CD1c-positive myeloid dendritic cell (primary cell): ENCODE data around the gene TRIM28.

Source experiments
- DNase-seq: peaks from one replicate; pipeline ENCODE4 v3.0.0-alpha.2; 2016; ENCODE audit errors: extremely low spot score

TRIM28 gene

DNA sequence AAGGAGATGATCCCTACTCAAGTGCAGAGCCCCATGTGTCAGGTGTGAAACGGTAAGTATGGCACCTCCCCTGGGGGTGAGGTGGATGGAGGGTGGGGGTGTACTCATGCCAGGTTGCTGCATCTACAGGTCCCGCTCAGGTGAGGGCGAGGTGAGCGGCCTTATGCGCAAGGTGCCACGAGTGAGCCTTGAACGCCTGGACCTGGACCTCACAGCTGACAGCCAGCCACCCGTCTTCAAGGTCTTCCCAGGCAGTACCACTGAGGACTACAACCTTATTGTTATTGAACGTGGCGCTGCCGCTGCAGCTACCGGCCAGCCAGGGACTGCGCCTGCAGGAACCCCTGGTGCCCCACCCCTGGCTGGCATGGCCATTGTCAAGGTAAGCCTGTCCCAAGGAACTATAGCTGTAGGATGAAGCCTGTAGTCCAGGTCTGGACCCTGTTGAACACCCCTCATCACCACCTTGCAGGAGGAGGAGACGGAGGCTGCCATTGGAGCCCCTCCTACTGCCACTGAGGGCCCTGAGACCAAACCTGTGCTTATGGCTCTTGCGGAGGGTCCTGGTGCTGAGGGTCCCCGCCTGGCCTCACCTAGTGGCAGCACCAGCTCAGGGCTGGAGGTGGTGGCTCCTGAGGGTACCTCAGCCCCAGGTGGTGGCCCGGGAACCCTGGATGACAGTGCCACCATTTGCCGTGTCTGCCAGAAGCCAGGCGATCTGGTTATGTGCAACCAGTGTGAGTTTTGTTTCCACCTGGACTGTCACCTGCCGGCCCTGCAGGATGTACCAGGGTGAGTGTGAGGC lies 5.2 kb downstream of the TRIM28 start:
- no peak for DNase-seq

DNA sequence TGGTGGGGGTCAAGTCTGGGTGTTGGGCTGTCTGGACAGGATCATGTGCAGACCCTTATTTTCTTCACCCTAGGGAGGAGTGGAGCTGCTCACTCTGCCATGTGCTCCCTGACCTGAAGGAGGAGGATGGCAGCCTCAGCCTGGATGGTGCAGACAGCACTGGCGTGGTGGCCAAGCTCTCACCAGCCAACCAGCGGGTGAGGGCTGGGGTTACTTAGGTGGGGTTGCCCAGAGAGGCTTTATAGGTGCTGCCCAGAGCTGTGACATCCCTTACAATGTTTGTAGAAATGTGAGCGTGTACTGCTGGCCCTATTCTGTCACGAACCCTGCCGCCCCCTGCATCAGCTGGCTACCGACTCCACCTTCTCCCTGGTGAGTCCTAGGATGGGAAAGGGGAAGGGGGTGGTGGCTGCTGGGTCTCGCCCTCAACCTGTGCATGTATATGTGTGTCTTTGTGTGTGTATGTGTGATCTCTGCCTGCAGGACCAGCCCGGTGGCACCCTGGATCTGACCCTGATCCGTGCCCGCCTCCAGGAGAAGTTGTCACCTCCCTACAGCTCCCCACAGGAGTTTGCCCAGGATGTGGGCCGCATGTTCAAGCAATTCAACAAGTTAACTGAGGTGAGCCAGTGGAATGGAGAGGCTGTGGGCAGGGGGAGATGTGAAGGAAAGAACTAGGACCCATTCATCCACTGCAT lies 5.9 kb downstream of the TRIM28 start:
- no peak for DNase-seq

DNA sequence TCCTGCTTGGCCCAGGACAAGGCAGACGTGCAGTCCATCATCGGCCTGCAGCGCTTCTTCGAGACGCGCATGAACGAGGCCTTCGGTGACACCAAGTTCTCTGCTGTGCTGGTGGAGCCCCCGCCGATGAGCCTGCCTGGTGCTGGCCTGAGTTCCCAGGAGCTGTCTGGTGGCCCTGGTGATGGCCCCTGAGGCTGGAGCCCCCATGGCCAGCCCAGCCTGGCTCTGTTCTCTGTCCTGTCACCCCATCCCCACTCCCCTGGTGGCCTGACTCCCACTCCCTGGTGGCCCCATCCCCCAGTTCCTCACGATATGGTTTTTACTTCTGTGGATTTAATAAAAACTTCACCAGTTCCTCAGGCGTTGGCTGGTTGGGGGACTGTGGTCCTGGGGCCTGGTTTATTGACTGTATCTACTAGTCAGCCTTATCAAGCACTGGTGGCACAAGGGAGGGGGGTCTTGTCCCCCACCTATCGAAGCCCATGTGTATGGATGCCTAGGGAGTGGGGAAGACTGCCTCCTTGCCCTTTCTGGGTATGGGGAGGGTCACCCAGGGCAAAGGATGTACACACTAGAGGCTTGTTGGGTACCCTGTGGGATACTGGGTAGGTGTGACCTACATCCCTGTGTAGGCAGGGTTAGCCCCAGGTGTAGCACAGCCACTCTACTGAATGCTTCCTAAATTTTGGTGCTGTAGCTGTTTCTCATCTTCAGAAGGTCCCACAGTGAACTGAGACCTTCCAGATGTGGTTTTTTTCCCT lies 6.7 kb downstream of the TRIM28 start:
- no peak for DNase-seq

DNA sequence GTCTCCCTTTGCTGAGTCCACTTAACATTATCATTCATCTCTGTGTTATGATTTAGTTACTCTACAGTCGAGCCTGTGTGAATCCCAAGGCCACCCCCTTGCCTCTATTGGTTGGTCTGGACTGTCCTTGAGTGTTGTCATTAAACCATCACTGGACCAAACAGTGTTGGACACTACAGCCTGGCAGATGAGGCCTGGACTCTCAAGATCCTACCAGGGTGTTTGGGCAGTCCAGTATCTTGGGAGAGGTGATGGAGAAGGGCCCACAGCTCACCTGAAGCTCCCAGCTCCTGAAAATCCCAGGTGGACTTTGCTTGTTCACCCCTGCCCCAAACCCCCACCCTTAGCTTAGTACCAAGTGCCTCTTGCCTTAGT lies 7.2 kb downstream of the TRIM28 start:
- DNase-seq: no peak

DNA sequence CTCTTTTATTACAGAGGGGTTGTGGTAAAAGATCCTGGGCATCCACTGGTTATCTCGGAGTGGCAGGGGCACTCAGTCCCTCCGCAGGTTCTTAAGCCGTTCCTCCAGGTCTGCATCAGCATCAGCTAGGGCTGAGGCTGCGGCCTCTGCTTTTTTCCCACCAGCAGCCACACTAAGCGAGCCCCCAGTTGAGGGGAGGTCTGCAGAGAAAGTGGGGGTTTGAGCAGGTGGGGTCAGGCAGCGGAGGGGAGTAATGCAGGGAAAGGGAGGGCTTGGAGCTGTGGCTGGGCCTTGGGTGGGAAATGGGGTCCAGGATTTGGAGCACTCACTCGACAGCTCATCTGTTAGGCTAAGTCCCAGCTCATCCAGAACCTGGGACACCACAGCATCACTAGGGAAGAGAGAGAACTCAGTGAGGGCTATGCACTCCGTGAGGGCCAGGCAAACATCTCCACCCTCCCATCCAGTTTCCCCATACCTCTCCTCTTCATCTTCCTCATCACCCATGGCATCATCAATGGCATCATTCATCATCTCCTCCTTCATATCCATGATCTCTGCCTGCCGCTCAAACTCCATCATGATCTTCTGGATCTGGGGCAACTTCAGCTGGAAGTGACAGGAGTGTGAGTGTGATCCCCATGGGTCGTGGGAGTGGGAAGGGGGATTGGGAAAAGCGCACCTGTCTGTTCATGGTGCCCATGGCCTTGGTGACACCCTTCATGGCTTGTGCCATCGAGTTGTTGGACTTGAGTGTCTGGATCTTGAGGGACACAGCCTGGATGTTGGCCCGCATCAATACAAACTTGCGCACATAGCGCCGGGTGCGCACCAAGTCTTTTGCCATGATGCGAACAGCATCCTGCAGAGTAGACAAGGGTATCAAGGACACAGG lies 8.0 kb downstream of the TRIM28 start:
- no peak for DNase-seq

DNA sequence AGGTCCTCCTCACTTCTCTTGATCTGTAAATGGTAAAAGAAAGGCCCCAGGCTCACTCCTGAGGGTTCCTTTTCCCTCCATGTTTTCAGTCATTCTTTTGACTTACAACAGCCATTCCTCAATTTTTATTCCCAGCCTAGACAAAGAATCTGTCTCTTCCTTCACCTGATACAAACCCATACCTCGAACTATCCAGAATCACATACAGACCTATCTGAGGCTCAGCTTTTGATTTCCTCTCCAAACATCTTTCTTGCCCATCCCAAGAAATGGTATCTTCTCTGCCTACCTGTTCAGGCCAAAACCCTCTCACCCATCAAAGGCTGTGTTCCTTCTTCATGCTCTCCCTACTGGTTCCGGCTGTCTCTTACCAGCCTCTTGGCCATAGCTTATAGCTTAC lies 8.8 kb downstream of the TRIM28 start:
- DNase-seq: no peak

DNA sequence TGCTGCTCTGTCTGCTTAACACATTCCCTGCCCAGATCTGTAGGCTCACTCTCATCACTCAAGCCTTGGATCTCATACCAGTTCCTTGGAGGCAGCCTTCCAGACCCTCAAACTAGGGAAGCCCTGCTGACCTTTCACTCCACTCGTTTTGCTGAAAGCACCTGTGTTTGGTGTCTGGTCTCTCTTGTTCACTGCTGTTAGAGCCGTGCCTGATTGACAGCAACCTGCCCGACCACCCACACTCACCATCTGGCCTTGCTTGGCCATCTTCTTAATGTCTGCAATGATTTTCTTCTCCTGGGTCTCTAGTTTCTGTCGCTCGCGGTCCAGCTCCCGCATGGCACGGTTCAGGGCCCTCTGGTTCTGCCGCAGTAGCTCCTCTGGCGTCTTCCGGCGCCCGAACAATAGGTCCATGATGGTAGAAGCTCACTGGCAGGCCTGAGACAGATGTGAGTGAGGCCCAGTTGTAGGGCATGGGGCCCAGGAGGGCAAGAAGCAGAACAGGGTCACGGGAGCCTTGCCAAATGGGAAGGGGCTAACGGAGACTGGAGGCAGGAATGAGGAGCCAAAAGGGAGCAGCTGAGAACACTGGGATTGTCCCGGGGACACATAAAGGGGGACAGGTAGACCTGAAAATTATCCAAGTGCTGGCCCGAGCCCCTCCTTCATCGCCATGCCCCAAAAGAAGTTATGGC lies 10.1 kb downstream of the TRIM28 start:
- no peak for DNase-seq

DNA sequence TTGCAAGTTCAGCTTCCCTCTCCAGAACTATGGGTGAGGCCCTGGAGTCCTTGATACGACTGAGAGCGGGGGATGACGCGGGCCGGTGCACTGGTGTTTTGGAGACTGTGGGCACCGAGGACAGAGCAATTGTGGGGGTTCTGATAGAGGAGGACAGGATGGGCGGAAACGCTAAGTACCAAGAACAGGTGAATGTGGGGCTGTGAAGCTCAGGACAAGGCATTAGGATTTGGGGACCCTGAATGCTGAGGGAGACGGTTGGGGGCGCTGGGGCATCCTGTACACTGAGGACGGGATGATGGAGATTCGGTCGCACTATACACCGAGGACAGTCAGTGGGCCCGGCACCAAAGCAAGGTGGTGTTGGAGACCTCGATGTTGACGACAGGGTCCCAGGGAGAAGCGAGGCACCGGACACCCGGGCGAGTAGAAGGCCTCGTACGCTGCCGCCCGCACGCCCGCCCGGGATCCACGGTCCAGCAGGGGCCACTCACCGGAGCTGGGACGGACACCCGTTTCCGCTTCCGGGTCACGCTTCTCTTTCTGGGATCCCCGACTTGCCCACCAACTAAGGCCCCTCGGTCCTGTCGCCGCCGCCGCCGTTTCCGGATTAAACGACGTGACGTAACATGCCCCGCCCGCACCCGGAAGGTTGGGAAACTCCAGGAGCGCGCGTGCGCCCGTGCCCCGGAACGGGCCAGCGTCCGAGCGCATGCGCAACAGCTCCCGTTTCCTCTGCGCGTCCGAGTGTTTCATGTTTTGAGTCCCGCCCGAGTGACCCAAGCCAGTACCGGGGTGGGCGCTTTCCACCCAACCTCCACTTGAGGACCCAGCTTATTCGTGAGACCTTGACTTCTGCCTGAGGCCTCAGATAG lies 10.9 kb downstream of the TRIM28 start, which contains the start of gene CHMP2A:
CHMP2A (minus strand) TSS at position 612 of the 875 bp plus-strand sequence. CDS start 893 bp downstream, outside the sequence.
- peak; percentile 99 for DNase-seq

DNA sequence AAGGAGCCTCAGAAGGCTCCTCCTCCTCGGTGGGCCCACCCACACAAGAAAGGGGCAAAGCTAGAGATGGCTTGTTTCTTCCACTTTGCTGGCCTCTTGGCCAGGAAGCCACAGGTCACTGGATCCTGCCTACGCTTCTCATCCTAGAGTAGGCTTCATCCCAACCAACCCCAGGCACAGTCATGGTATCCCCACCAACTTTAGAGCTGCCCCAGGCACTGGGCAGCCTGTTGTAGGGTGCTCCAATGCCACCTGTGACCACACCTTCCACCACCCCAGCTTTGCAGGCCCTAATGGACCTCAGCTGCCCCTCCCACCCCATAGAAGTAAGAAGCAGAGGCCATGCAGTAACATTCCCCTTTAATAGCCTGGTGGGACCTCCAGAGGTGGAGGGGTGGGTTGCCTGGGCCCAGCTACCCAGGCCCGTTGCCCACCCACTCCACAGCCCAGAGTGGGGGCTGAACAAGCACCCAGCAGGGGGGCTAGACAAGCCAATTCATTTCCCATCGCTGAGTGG lies 11.6 kb downstream of the TRIM28 start:
- DNase-seq: no peak

DNA sequence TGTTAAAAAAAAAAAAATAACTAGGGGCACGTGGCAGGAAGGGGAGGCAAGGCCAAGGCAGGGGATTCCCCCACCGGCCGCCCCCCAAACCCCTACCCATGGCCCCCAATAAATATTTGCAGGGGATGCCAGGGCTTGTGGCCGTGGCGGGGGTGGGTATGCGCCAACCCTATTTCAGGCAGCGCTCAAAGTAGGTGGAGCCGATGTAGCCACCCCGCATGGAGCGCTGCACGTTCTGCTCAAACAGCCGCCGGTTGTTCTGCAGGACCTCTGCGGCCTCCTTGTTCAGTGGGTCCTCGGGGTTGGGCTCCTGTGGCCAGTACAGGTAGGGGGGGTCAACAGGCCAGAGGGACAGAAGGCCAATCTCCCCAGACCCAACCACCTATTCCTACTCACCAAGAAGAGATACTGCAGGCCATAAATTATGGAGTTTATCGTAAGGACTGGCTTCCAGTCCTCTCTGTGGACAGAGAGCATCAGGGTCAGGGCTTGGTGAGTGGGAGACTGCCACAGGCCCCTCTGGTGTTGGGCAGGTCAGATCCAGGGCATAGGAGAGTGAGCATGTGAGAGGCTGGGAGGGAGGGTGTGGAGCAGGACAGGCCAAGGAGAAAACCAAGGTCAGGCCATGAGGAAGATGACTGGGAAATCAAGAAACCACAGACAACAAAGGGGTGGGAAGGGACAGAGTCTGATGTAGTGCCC lies 12.2 kb downstream of the TRIM28 start:
- DNase-seq: no peak

DNA sequence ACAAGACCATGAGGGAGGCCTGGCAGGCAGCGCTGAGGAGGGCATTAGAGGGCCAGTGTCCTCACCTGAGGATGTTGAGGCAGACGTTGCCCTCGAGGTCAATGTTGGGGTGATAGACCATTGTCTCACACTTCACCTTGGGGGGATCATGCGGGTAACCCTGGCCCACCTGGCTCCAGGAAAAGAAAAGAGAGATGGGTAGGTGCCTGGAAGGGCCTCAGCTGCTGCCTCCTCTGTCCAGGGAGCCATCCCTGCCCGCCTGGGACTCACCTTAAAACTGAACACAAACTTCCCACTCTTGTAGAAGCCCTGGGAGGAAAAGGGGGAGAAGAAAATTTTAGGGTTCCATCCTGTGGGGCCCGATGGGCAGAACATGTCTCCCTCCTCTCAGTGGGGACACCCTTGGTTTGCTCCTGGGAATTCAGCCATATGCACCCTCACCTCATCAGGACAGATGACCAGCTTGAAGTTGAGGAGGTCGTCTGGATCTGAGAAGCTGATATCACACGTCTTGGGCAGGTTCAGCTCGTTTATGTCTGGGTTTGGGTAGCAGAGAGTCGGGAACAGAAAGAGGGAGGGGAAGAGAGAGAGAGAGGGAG lies 12.9 kb downstream of the TRIM28 start:
- no peak for DNase-seq

DNA sequence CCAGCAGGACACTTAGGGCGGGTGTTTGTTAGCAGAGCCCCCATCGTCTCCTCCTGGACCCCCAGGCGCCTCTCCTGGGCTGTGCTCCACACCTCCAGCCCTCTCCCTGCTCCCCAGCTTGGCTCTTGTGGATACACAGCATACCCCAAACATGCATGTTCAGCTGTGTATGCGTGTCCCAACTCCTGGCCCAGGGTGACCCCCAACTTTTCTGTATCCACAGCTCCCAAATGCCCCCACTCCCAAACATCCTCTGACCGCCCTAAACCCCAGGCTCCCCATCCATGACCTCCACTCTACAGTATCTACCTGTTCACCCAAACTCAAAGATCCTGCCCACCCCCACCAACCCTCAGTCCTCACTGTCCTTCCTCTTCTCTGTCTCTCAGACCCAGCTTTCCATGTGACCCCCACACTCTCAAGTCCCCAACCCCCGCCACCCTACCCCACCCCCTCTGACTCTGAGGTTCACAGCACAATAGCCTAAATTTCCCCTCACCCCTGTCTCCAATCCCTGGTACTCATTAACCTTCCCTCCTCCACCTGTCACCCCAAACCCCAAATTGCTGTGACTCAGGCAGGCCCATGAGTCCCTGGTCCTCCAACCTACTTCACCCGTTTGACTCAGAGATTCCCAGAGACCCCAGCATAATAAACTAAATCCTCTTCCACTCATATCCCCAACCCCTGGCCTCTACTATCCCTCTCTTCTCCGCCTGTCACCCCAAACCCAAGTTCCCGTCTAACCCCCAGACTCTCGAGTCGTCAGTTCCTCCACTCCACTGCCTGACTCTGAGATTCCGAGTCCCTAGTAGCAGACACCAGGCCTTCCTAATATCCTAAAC lies 13.6 kb downstream of the TRIM28 start:
- no peak for DNase-seq

DNA sequence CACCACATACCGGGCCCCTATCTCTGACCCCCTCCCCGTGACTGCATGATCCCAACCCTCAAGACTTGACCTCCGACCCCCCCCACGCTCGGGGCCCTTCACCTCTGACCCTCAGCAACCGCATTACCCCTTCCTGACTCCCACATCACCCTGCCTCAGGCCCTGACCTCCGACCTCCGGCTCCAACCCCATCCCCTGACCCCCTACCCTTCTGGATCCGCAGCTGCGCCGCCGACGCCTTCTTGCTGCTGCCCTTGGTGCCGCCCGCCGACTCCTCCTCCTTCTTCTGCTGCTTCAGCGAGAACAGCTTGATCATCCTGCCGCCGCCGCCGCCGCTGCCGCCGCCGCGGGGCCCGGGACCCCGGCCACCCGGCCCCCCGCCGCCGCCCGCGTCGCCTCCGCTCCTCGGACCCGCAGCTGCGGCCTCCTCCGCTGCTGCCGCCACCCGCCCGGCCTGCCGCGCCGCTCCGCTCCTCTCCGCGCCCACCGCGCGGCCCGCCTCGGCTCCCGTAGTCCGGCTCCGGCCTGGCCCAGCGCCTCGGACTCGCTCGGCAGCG lies 14.3 kb downstream of the TRIM28 start, which contains the start of gene UBE2M:
UBE2M (minus strand) TSS at position 546 of the 557 bp plus-strand sequence; CDS start at position 316, 230 bp downstream.
- peak; percentile 49 for DNase-seq

DNA sequence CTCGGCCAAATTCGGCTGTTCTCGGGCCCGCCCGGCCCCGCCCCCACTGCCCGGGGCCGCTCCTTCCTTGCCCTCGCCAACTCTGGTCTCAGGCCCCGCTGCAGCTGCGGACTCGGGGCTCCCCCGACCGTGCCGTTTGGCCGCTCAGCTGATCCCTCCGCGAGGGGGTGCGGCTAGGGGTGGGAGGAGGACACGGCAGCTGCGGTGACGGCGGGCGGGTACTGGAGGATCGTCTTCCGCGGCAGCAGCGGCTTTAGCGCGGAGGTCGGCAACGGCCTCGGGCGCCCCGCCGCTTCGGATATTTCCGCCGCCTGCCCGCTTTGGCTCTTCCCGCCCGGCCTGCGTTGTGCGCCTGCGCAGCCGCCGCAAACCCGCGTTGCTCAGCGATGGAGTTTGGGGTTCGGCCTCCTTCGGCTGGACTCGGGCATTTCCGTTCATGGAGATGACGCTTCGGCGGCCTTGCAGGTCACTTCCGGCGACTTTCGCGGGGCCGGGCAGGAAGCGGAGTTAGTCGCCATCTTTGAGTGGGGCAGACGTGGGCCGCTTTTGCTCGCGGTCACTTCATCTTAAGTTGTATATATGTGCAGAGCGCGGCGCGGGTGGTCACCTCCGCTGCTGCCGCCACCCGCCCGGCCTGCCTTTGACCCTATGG lies 14.9 kb downstream of the TRIM28 start:
- DNase-seq: peak; percentile 100

DNA sequence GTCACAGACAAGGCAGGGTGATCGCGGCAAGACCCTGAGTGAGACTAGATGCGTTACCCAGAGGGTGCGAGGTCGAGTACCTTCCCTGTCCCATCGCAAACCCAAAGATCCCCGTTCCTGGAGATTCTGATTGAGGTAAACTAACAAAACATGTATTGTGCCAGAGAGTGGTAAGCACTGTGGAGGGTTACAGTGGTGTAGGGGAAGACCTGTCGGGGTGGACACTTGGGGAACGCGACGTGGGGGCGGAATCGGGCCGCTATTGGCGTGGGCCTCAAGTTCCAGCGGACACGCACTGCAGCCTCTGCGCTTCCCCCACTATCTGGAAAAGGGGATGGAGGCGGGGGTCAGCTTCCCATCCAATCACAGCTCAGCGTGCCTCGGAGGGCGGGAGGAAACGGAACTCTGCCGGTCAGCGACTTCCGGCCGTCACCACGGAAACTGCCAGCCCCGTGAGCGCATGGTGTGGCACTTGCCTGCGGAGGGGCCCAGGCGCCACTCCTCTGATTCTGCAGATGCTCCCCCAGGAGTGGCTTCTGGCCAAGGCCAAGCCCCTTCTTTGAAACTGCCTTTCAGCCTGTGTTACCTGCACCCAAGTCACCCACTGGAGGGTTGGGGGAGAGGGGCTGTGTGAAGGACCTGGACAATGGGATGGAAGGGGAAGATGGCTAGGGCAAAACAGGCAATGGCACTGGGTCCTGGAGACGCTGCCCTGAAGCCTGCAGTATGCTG lies 15.6 kb downstream of the TRIM28 start:
- DNase-seq: peak; percentile 90
